ENCODE data around the gene TRAF7. TPM values are rescaled to one million over a fixed set of nuclear protein-coding genes. Genes with fewer than 3 reads are reported as not detected.

Gene TRAF7
- total RNA-seq, 1 experiment from 2014 or later = 44.9 TPM

DNA sequence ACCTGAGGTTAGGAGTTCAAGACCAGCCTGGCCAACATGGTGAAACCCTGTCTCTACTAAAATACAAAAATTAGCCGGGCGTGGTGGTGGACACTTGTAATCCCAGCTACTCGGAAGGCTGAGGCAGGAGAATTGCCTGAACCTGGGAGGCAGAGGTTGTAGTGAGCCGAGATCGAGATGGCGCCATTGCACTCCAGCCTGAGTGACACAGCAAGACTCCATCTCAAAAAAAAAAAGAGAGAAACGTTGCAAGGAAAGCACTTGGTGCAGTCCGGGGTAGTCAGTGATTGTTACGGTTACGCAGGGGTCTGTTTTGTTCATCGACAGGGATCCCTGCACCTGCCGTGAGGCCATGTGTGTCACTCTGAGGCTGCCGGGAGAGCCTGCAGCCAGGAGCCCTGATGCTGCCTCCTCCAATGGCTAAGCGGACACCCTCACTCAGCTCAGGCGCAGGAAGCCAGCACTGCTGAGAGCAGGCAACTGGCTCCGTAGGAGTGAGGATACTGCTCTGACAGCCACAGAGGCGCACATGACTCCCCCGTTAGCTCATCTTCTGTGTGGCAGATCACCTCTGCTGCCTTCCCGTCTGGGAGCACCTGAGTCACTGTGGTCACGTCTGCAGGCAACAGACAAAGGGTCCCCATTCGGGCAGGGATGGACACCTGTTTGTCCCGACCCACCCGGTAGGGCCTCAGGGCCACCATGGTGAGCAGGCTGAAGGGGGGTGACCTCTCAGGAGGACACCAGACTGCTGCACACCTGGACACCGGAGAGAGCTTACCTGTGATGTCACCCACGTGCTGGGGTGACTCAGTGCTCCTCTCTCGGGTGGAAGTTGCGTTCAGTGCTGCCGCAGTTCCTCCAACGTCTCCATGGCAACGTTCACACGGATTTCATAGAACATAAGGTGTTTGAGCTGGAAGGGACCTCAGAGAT is 12.4 kb upstream of the TRAF7 start:
- Histone ChIP-seq H3K9me2 (replicated peaks; ENCODE audit: low read length) (no peaks in the 10 kb centered on the region), H3K4me2 (ENCODE audit: low read length) (no peak overlapping the region), H3K9ac (ENCODE audit: low read length) (no peak overlapping the region), H3K9me3 (ENCODE audit: low read length) (no peaks in the 10 kb centered on the region), H3F3A (ENCODE audit: low read length, unreplicated experiment) (no peaks in the 10 kb centered on the region), H4K20me1 (ENCODE audit: low read length) (no peaks in the 10 kb centered on the region), H3K4me3 (ENCODE audit: low read length) (no peak overlapping the region), H3K36me3 (ENCODE audit: low read depth, low read length) (no peaks in the 10 kb centered on the region), H3K4me1 (ENCODE audit: insufficient read depth, low read length) (peaks cover 5% of the 10 kb centered on the region; the same call in 1 of the 2 replicates), H3K79me2 (ENCODE audit: low read length) (no peaks in the 10 kb centered on the region), H3K27ac (ENCODE audit: low read length) (no peak overlapping the region), H2AFZ (ENCODE audit: low read length) (no peak overlapping the region), H3K27me3 (ENCODE audit: low read length) (no peaks in the 10 kb centered on the region)
- intact Hi-C loops (cut with micrococcal nuclease) = no loop called here
- POLR2A ChIA-PET (ENCODE audit: unreplicated experiment) = no interaction called here
- TF ChIP-seq CTCF (conservative IDR thresholded peaks at IDR 0.05; ENCODE audit: low read depth, low read length) (no peak), EZH2 (IDR thresholded peaks at IDR 0.05; ENCODE audit: low read length, unreplicated experiment) (no peak), EZH2phosphoT487 (IDR thresholded peaks at IDR 0.05; ENCODE audit: borderline replicate concordance, low read length) (no peak)
- no TSS peak for BruUV-seq (replicated peaks)
- no peak for ATAC-seq
- DNase-seq = no peak
- CTCF ChIA-PET = no interaction called here

DNA sequence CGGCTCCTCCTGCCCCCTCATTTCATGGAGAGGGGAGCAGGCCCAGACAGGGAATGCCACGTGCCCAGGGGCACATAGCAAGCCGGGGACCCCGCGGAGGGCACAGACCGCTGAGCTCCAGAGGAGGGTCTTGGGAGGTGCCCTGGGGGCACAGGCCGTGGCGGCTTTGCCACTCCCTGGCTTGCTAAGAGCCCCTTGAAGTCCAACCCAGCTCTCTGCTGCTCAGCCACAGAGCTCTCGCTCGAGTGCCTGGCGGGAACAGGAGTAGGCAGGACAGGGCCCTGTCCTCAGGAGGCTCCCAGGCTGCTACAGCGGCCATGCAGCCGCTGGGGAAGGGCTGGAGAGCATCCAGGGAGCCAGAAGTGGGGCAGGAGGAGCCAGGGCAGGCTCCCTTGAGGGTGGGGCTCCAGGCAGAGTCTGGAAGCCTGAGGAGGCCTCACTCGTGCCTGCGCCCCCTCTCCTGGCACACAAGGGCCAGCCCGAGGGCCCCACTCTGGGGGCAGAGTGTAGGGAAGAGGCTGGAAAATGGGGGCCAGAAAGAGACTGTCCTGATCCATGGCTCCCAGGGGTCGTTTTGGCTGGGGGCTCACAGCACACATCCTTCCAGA is 11.6 kb upstream of the TRAF7 start:
- H3K27ac ChIP-seq (ENCODE audit: low read length) = no peak overlapping the region
- no peaks in the 10 kb centered on the region for H3K9me2 ChIP-seq (replicated peaks; ENCODE audit: low read length)
- intact Hi-C loops (cut with micrococcal nuclease) = no loop called here
- TF ChIP-seq EZH2 (IDR thresholded peaks at IDR 0.05; ENCODE audit: low read length, unreplicated experiment) (no peak), EZH2phosphoT487 (IDR thresholded peaks at IDR 0.05; ENCODE audit: borderline replicate concordance, low read length) (no peak)
- no peak for ATAC-seq
- H2AFZ ChIP-seq (ENCODE audit: low read length) = no peak overlapping the region
- H3F3A ChIP-seq (ENCODE audit: low read length, unreplicated experiment) = no peaks in the 10 kb centered on the region
- H3K4me1 ChIP-seq (ENCODE audit: insufficient read depth, low read length) = peaks cover 5% of the 10 kb centered on the region; the same call in 1 of the 2 replicates
- CTCF ChIA-PET = no interaction called here
- DNase-seq = no peak
- H4K20me1 ChIP-seq (ENCODE audit: low read length) = no peaks in the 10 kb centered on the region
- no peaks in the 10 kb centered on the region for H3K36me3 ChIP-seq (ENCODE audit: low read depth, low read length)
- POLR2A ChIA-PET (ENCODE audit: unreplicated experiment) = no interaction called here
- H3K9ac ChIP-seq (ENCODE audit: low read length) = no peak overlapping the region
- H3K27me3 ChIP-seq (ENCODE audit: low read length) = no peaks in the 10 kb centered on the region
- H3K4me3 ChIP-seq (ENCODE audit: low read length) = no peak overlapping the region
- no TSS peak for BruUV-seq (replicated peaks)
- H3K79me2 ChIP-seq (ENCODE audit: low read length) = no peaks in the 10 kb centered on the region
- no peaks in the 10 kb centered on the region for H3K9me3 ChIP-seq (ENCODE audit: low read length)
- H3K4me2 ChIP-seq (ENCODE audit: low read length) = no peak overlapping the region

DNA sequence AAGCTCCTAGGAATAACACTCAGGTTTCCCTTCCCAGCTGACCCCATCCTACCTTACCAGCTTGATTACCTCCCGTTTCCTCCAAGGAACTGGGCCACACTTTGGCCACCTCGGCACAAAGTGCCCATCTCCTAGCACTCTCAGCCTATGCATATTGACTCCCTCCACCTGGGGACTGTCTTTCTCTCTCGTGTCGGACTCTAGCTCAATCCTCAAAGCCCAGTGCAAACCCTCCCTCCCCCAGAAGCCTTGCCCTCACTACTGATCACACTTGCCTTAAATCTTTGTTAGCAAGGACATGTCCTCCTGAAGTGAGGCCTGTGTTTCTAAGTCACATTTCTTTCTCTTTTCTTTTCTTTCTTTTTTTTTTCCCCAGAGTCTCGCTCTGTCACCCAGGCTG is 9.7 kb upstream of the TRAF7 start:
- Histone ChIP-seq H3K4me2 (ENCODE audit: low read length) (no peak overlapping the region), H3K9ac (ENCODE audit: low read length) (no peak overlapping the region), H3K9me3 (ENCODE audit: low read length) (no peaks in the 10 kb centered on the region), H3K27me3 (ENCODE audit: low read length) (no peaks in the 10 kb centered on the region), H4K20me1 (ENCODE audit: low read length) (peaks cover 1% of the 10 kb centered on the region), H3K27ac (ENCODE audit: low read length) (no peak overlapping the region), H3K4me3 (ENCODE audit: low read length) (no peak overlapping the region), H2AFZ (ENCODE audit: low read length) (no peak overlapping the region), H3F3A (ENCODE audit: low read length, unreplicated experiment) (peaks cover 8% of the 10 kb centered on the region), H3K36me3 (ENCODE audit: low read depth, low read length) (no peaks in the 10 kb centered on the region), H3K9me2 (replicated peaks; ENCODE audit: low read length) (no peaks in the 10 kb centered on the region), H3K79me2 (ENCODE audit: low read length) (no peaks in the 10 kb centered on the region), H3K4me1 (ENCODE audit: insufficient read depth, low read length) (peaks cover 7% of the 10 kb centered on the region)
- no peak for TF ChIP-seq CTCF (conservative IDR thresholded peaks at IDR 0.05; ENCODE audit: low read depth, low read length)
- TF ChIP-seq EZH2 (IDR thresholded peaks at IDR 0.05; ENCODE audit: low read length, unreplicated experiment) = no peak
- TF ChIP-seq EZH2phosphoT487 (IDR thresholded peaks at IDR 0.05; ENCODE audit: borderline replicate concordance, low read length) = no peak
- CTCF ChIA-PET = no interaction called here
- POLR2A ChIA-PET (ENCODE audit: unreplicated experiment) = no interaction called here
- intact Hi-C loops (cut with micrococcal nuclease) = no loop called here
- BruUV-seq (replicated peaks) = no TSS peak
- DNase-seq = no peak
- ATAC-seq = no peak

All from PC-3 (cell line).